ENCODE results near the gene FNDC3B. TPM values are rescaled to one million over a fixed set of nuclear protein-coding genes. Genes with fewer than 3 reads are reported as not detected.

FNDC3B gene
- total and polyA plus RNA-seq, 2 donors (not counting 1 experiment from before 2014, with no cell fraction given), result 1.2 to 9.2 TPM

- Mint-ChIP-seq H3K27me3 (no peaks in the 10 kb centered on the region), H3K4me1 (no peaks in the 10 kb centered on the region), H3K27ac (no peak overlapping the region), H3K9me3 (ENCODE audit: insufficient read depth) (peaks cover 5% of the 10 kb centered on the region), H3K4me3 (no peak overlapping the region)
- Histone ChIP-seq H4K20me1 (ENCODE audit: control insufficient read depth, insufficient read depth, low read length, poor library complexity, severe bottlenecking) (no peaks in the 10 kb centered on the region), H3K27ac (ENCODE audit: low read length in 2 of 2) (no peak overlapping the region), H3K79me2 (ENCODE audit: control insufficient read depth, insufficient read depth, low read length) (no peaks in the 10 kb centered on the region), H3K4me1 (ENCODE audit: control insufficient read depth in 2 of 2, insufficient read depth in 2 of 2, low read length in 2 of 2) (no peaks in the 10 kb centered on the region), H3K4me2 (replicated peaks; ENCODE audit: low read depth, low read length, poor library complexity, severe bottlenecking) (no peak overlapping the region), H3K9me3 (ENCODE audit: control extremely low read depth in 1 of 3, control insufficient read depth in 2 of 3, insufficient read depth in 1 of 3, low read length in 2 of 3) (peaks cover 0 to 3% (median 0%) of the 10 kb centered on the region in 3 donors), H3K27me3 (replicated peaks in 1 of 4; ENCODE audit: control extremely low read depth in 1 of 4, control insufficient read depth in 3 of 4, insufficient read depth in 4 of 4, low read length in 3 of 4) (no peaks in the 10 kb centered on the region), H2AFZ (ENCODE audit: insufficient read depth, low read depth, low read length, poor library complexity, severe bottlenecking) (no peak overlapping the region), H3K4me3 (ENCODE audit: control extremely low read depth in 1 of 5, extremely low read depth in 1 of 5, insufficient read depth in 1 of 5, low read depth in 2 of 5, low read length in 4 of 5) (no peak overlapping the region), H3K36me3 (replicated peaks in 1 of 2; ENCODE audit: control extremely low read depth in 1 of 2, control insufficient read depth in 1 of 2, extremely low read depth in 1 of 2, insufficient read depth in 2 of 2, low read length in 1 of 2) (peaks cover 7 to 11% of the 10 kb centered on the region in 2 experiments), H3K9ac (ENCODE audit: low read length) (no peak overlapping the region)
- CTCF ChIA-PET, result no interaction called here
- 100% methylated on average over 2 of the region's 2 CpGs for WGBS (ENCODE audit: insufficient coverage)
- TF ChIP-seq CTCF (IDR thresholded peaks at IDR 0.05) (no peak), EZH2 (IDR thresholded peaks at IDR 0.05; ENCODE audit: borderline replicate concordance, insufficient read depth, low read depth, low read length, poor library complexity, severe bottlenecking) (no peak)
- POLR2A ChIA-PET, result no interaction called here
- intact Hi-C loops (cut with micrococcal nuclease), result no loop called here
- no peak for ATAC-seq (ENCODE audit: low read depth)
- no peak for DNase-seq
These were observed 341.3 kb downstream of the FNDC3B start for GRCh38 chr3:172380632-172381031.

- Histone ChIP-seq H3K4me3 (ENCODE audit: control extremely low read depth in 1 of 5, extremely low read depth in 1 of 5, insufficient read depth in 1 of 5, low read depth in 2 of 5, low read length in 4 of 5) (no peak overlapping the region), H2AFZ (ENCODE audit: insufficient read depth, low read depth, low read length, poor library complexity, severe bottlenecking) (no peak overlapping the region), H3K27me3 (replicated peaks in 1 of 4; ENCODE audit: control extremely low read depth in 1 of 4, control insufficient read depth in 3 of 4, insufficient read depth in 4 of 4, low read length in 3 of 4) (no peaks in the 10 kb centered on the region), H3K4me1 (ENCODE audit: control insufficient read depth in 2 of 2, insufficient read depth in 2 of 2, low read length in 2 of 2) (no peaks in the 10 kb centered on the region), H3K9me3 (ENCODE audit: control extremely low read depth in 1 of 3, control insufficient read depth in 2 of 3, insufficient read depth in 1 of 3, low read length in 2 of 3) (peaks cover 0 to 3% (median under 1%) of the 10 kb centered on the region in 3 donors), H3K79me2 (ENCODE audit: control insufficient read depth, insufficient read depth, low read length) (no peaks in the 10 kb centered on the region), H4K20me1 (ENCODE audit: control insufficient read depth, insufficient read depth, low read length, poor library complexity, severe bottlenecking) (no peaks in the 10 kb centered on the region), H3K36me3 (replicated peaks in 1 of 2; ENCODE audit: control extremely low read depth in 1 of 2, control insufficient read depth in 1 of 2, extremely low read depth in 1 of 2, insufficient read depth in 2 of 2, low read length in 1 of 2) (peaks cover 7 to 11% of the 10 kb centered on the region in 2 experiments), H3K9ac (ENCODE audit: low read length) (no peak overlapping the region), H3K4me2 (replicated peaks; ENCODE audit: low read depth, low read length, poor library complexity, severe bottlenecking) (no peak overlapping the region), H3K27ac (ENCODE audit: low read length in 2 of 2) (no peak overlapping the region)
- H3K4me3 Mint-ChIP-seq, result no peak overlapping the region
- no peaks in the 10 kb centered on the region for H3K27me3 Mint-ChIP-seq
- POLR2A ChIA-PET, result no interaction called here
- WGBS (ENCODE audit: insufficient coverage), result 100% methylated on average over 1 of the region's 3 CpGs
- CTCF ChIA-PET, result no interaction called here
- H3K9me3 Mint-ChIP-seq (ENCODE audit: insufficient read depth), result peaks cover 5% of the 10 kb centered on the region
- ATAC-seq (ENCODE audit: low read depth) (no peak), DNase-seq (no peak)
- TF ChIP-seq EZH2 (IDR thresholded peaks at IDR 0.05; ENCODE audit: borderline replicate concordance, insufficient read depth, low read depth, low read length, poor library complexity, severe bottlenecking) (no peak), CTCF (IDR thresholded peaks at IDR 0.05) (no peak)
- no peaks in the 10 kb centered on the region for H3K4me1 Mint-ChIP-seq
- intact Hi-C loops (cut with micrococcal nuclease), result no loop called here
- no peak overlapping the region for H3K27ac Mint-ChIP-seq
These were observed 344.0 kb downstream of the FNDC3B start for GRCh38 chr3:172383306-172383796.

Data from B cell (primary cell).